Stimulated activated CD4-positive, alpha-beta T cell treated with anti-CD3 and anti-CD28 coated beads, Interleukin-2, amount 100 ng/mL, for 48 hours (primary cell): ENCODE results near the gene HPS6.
"Not testable (repeated sequence)": the region's sequence is repeated elsewhere in the genome, so short reads cannot be mapped to it uniquely, and the experiment has no call there.

Experiments
- DNase-seq, 2 donors: peaks; one replicate each; pipeline ENCODE4 v3.0.0-alpha.2; 2020

Gene HPS6

DNA sequence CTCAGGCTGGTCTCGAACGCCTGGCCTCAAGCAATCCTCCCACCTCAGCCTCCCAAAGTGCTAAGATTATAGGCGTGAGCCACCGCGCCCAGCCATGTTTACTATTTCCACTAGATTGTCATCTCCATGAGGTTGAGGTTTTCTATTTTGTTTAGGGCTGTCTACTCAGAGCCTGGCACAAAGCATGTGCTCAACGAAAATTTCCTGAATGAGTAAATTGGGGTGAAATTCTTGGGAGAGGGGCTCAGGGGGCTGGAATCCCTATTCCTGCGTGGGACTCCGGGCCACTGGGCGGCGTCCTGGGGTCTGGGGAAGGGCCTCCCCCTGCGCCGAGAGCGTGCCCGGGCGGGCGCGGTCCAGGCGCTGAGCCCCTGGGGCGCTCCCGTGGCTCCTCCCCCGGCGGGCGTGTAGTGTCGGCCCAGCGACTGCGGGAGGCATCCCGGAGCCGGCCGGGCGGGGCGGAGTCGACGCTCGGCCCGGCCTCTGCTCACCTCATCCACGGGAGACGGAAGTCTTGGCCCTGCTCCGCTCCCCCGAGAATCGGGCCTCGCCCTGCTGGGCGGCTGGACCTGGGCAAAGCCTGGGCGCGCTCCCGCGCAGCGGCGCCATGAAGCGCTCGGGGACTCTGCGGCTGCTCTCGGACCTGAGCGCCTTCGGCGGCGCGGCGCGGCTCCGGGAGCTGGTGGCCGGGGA, at the start of gene HPS6:
Gene HPS6 (plus strand): TSS at position 482 of the 693 bp plus-strand sequence. CDS start 126 bp downstream, at position 608.
- DNase-seq: peak; percentile 87

- DNase-seq: no peak
Observed at GRCh38 chr10:102016416-102016815, 48.7 kb upstream of the HPS6 start.

DNA sequence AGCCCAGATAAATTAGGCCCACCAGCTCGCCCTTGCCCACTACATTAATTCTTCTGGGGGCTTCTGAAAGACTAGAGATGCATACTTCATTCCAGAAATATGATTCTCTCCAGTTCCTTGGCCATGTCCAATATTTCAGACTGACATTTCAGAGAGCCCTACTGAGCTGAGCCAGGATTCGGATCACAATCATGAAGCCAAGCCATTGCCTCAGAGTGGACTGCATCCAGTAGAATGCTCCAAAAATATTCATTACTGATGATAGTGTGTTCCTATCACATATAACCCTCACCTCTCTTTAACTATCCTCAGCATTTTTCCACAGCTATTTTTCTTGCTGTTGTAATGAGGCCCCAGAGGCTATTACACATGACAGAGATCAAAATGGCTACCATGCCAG, 47.9 kb upstream of the HPS6 start:
- DNase-seq: no peak

DNA sequence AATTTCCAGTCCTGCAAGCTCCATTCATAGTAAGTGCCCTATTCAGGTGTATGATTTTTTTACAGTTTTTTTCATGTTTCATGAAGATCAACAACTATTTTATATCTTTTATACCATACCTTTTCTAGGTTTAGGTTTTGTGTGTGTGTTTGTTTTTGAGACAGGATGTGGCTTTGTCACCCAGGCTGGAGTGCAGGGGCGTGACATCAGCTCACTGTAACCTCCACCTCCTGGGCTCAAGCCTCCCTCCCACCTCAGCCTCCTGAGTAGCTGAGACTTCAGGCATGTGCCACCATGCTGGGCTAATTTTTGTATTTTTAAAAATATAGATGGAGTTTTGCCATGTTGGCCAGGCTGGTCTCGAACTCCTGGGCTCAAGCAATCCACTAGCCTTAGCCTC, 44.2 kb upstream of the HPS6 start:
- DNase-seq: no peak

DNA sequence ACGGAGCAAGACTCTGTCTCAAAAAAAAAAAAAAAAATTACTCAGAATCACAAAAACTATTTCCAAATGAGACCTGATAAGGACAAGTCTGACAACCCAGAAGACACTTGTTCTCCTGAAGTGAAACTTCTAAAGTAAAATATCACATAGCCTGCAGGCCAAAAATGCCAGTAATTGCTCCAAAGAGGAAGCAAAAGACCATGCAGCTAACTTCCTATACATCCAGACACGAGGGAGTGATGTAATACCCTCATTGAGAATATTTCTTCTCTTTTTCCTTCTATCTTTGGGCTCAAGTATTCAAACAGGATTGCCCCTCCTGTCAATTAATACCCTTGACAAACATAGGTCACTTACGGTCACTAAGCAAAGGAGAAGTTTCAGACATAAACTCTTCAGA, 40.4 kb upstream of the HPS6 start:
- no peak for DNase-seq

DNA sequence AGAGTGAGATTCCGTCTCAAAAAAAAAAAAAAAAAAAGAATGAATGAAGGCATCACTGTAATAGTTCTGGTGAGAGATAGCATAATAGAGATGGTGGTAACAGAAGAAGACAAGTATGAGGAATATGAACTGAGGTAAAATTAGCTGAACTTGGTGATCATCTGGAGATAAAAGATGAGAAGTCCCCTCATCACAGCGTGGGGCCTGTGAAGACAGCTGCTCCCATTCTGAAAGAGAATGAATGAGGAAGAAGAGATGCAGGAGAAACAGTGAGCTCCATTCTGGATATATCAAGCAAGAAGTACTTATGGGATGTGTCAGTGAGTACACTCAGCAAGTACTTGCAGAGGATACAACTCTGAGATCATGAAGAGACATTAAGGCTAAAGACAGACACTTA, 37.9 kb upstream of the HPS6 start:
- DNase-seq: no peak

DNA sequence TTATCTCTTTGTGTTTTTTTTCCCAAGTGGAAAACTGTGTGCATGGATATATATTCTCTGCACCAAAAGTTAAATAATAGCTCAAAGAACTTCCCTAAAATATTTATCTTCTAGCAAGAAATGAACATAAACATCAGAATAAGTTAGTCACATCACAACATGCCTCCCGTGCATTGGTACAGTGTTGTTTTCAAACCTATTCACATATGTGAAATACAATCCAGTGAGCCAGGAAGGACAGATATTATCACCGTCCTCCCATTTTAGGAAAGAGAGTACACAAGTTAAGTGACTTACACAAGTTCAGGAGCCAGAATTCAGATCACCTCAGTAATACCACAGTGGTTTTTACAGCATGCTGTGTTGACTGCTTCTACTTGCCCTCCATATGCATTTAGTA, 31.4 kb upstream of the HPS6 start:
- DNase-seq: no peak

DNA sequence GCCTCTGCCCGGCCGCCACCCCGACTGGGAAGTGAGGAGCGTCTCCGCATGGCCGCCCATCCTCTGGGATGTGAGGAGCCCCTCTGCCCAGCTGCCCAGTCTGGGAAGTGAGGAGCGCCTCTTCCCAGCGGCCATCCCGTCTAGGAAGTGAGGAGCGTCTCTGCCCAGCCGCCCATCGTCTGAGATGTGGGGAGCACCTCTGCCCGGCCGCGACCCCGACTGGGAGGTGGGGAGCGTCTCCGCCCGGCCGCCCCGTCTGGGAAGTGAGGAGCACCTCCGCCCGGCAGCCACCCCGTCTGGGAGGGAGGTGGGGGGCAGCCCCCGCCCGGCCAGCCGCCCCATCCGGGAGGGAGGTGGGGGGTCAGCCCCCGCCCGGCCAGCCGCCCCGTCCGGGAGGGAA, 29.3 kb upstream of the HPS6 start:
- DNase-seq: not testable (repeated sequence)

GRCh38 chr10:102038410-102038809, 26.7 kb upstream of the HPS6 start:
- DNase-seq: no peak

- DNase-seq: no peak
Observed at GRCh38 chr10:102040305-102041050, 24.7 kb upstream of the HPS6 start.

- DNase-seq: no peak
Observed at GRCh38 chr10:102045292-102045691, 19.9 kb upstream of the HPS6 start.

GRCh38 chr10:102046095-102046494, 19.1 kb upstream of the HPS6 start:
- no peak for DNase-seq

GRCh38 chr10:102054881-102055646, 10.1 kb upstream of the HPS6 start:
- not testable (repeated sequence) for DNase-seq

DNA sequence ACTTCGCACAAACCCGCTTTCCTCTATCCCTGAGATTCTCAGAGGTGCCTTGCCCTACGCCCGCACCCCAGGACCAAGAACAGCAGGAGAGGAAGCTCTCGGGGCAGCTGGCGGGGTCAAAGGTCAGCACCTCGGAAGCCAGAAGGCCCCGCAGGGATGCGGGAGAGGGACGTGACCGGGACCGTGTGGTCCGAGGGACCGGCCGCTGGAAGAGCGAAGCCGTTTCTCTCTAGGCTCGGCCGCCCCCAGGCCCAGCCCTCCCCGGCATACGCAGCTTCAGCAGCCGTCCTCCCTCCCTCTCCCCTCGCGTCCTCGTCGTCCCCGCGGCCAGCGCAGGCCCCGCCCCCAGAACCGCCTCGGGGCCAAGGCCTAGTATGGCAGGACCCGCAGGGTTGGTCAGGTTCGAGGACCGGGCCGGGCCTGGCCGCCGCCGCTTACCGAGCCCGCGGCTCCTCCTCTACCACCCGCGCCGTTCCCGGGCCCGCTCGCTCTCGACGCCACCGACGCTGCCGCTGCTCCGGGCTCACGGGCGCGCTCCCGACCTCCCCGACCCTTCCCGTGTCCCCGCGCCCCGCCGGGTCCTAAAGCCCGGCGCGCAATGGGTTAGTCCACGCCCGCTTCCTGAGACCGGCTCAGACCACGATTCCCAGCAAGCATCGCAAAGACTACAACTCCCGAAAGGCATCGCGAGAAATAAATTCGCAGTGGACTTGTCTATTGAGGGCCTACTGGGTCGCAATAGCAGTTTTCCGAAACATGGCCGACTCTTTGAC, 9.3 kb upstream of the HPS6 start, which contains the start of gene ARMH3:
Gene ARMH3 (minus strand): TSS at position 527 of the 773 bp plus-strand sequence. CDS start 16,059 bp downstream, outside the sequence.
- peak; percentile 82 to 83 for DNase-seq

DNA sequence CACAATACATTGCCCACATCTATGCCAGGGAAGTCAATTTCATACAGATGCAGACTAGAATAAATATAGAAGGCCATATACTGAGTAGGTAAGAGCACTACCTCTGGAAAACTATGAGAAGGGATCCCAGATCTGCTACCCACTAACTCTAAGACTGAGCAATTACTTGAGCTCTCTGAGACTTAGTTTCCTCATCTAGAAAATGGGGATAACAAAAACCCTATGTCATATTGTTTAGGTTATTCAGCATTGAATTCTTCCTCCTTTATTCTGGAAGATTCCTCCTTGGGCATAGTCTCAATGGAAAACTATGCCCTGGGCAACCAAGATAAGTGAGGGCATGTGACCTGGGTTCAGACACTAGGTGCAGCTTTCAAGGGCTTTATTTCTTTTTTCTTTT, 5.2 kb upstream of the HPS6 start:
- DNase-seq: no peak

DNA sequence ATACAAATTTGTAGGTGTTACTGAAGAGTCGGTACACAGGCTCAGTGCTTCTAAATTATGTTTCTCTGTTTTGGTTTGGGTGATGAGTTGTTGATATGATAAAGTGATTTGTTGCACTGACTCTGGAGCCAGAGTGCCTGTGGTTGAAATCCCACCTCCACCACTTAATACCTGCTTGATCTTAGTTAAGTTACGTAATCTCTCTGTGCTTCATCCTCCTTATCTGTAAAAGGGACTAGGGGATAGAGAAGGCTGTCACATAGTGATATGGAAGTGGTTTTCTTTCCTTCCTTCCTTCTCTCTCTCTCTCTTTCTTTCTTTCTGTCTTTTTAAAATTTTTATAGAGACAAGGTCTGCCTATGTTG, 664 bp upstream of the HPS6 start:
- no peak for DNase-seq

- peak in 1 of 2 donors; percentile 19 for DNase-seq
Observed at GRCh38 chr10:102065561-102066398, 631 bp downstream of the HPS6 start.

DNA sequence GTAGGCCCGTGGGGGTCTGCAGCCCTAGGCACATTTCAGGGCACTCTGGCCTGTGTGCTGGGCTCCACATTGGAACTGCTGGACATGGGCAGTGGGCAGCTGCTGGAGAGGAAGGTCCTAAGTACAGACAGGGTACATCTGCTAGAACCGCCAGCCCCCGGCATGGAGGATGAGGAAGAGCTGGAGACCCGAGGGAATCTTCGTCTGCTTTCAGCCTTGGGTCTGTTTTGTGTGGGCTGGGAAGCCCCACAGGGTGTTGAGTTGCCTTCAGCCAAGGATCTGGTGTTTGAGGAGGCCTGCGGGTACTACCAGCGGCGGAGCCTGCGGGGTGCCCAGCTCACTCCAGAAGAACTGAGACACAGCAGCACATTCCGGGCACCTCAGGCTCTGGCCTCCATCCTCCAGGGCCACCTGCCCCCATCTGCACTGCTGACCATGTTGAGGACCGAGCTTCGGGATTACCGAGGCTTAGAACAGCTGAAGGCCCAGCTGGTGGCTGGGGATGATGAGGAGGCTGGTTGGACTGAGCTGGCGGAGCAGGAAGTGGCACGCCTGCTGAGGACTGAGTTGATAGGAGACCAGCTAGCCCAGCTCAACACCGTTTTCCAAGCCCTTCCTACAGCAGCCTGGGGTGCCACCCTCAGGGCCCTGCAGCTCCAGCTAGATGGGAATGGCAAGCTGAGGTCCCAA, 1.4 kb downstream of the HPS6 start:
- DNase-seq: no peak

- DNase-seq: no peak
Observed at GRCh38 chr10:102067091-102067916, 2.2 kb downstream of the HPS6 start.

GRCh38 chr10:102068216-102068615, 3.1 kb downstream of the HPS6 start:
- DNase-seq: no peak
